KMS-11 (cell line): ENCODE results near the gene SERPINB6.

Source experiments
- H2AFZ ChIP-seq: fragments of 200-600 bp; sonication (generic); 2 replicates; pipeline ENCODE4 v1.6.1; 2016; ENCODE audit warnings: antibody characterized with exemption, mixed run types, low read depth
- H3K27ac ChIP-seq: fragments of 200-600 bp; sonication (generic); 2 replicates; pipeline ENCODE4 v1.6.1; 2016; ENCODE audit warnings: mild to moderate bottlenecking, mixed run types
- H3K27me3 ChIP-seq: fragments of 200-600 bp; sonication (generic); 2 replicates; pipeline ENCODE4 v1.6.1; 2017; ENCODE audit warnings: mild to moderate bottlenecking, low read depth, mixed run types, moderate library complexity; ENCODE audit not compliant: insufficient read depth
- H3K36me3 ChIP-seq: fragments of 200-600 bp; sonication (generic); 2 replicates; pipeline ENCODE4 v1.6.1; 2017; ENCODE audit warnings: mild to moderate bottlenecking, mixed run types; ENCODE audit not compliant: insufficient read depth
- H3K4me1 ChIP-seq: fragments of 200-600 bp; sonication (generic); 2 replicates; pipeline ENCODE4 v1.6.1; 2016; ENCODE audit warnings: mild to moderate bottlenecking, low read depth, mixed run types; ENCODE audit not compliant: poor library complexity, severe bottlenecking
- H3K4me2 ChIP-seq: fragments of 200-600 bp; sonication (generic); 2 replicates; pipeline ENCODE4 v1.7.0; 2016; ENCODE audit warnings: mild to moderate bottlenecking, mixed run types
- H3K4me3 ChIP-seq: fragments of 200-600 bp; sonication (generic); IDR thresholded peaks from 2 replicates; pipeline ENCODE4 v1.6.1; 2017; ENCODE audit warnings: low read depth, low read length, mixed read lengths; ENCODE audit not compliant: insufficient read depth
- H3K79me2 ChIP-seq: fragments of 200-600 bp; sonication (generic); 2 replicates; pipeline ENCODE4 v1.6.1; 2016; ENCODE audit warnings: low read depth, mixed run types; ENCODE audit not compliant: insufficient read depth
- H3K9ac ChIP-seq: fragments of 200-600 bp; sonication (generic); 2 replicates; pipeline ENCODE4 v1.6.1; 2016; ENCODE audit warnings: mild to moderate bottlenecking, mixed run types
- H4K20me1 ChIP-seq: fragments of 200-600 bp; sonication (generic); 2 replicates; pipeline ENCODE4 v1.6.1; 2016; ENCODE audit warnings: mild to moderate bottlenecking, mixed run types; ENCODE audit not compliant: insufficient read depth
- CTCF ChIP-seq: fragments of 200-600 bp; sonication (generic); conservative IDR thresholded peaks from 2 replicates; pipeline ENCODE4 v1.6.1; 2017; ENCODE audit warnings: low read depth, mild to moderate bottlenecking, antibody characterized with exemption, low read length, moderate library complexity, mixed read lengths

Gene SERPINB6

DNA sequence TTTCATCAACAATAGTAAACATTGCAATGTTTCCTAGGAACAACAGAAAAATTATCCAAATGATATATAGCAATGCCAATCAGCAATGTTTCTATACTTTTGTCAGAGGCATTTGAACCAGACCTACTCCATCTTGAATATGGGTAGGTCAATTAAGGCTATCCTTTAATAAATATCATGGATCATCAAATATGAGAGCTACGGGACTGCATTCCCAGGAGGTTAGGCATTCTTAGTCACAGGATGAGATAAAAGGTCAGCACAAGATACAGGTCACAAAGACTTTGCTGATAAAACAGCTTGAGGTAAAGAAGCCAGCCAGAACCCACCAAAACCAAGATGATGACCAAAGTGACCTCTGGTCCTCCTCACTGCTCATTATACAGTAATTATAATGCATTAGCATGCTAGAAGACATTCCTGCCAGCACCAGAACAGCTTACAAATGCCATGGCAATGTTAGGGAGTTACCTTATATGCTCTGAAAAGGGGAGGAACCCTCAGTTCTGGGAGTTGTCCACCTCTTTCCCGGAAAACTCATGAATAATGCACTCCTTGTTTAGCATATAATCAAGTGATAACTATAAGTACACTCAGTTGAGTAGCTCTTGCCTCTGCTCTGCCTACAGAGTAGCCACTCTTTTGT is 8.6 kb upstream of the SERPINB6 start:
- no peaks in the 10 kb centered on the region for H3K4me1 ChIP-seq
- H2AFZ ChIP-seq, result no peak overlapping the region
- H3K4me3 ChIP-seq, result no peak overlapping the region
- no peak overlapping the region for H3K4me2 ChIP-seq
- H3K79me2 ChIP-seq, result no peaks in the 10 kb centered on the region
- TF ChIP-seq CTCF, result no peak
- no peak overlapping the region for H3K9ac ChIP-seq
- H3K27ac ChIP-seq, result no peak overlapping the region
- H3K27me3 ChIP-seq, result no peaks in the 10 kb centered on the region
- H4K20me1 ChIP-seq, result no peaks in the 10 kb centered on the region
- no peaks in the 10 kb centered on the region for H3K36me3 ChIP-seq

DNA sequence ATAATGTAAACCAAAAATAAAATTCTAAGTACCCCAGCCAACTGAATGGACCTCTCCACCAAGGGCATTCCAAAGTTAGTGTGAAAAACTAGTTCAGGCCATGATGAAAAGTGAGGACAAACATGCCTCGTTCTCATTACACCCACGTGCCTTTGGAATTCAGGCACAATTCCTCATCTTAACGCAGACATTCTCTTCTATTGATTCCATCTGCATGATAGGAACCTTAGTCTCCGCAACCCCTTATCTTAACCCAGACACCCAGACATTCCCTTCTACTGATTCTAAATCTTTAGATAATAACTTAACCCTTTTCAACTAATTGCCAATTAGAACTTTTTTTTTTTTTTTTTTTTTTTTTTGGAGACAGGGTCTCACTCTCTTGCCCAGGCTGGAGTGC is 7.6 kb upstream of the SERPINB6 start:
- Histone ChIP-seq H3K27me3 (no peaks in the 10 kb centered on the region), H3K4me1 (no peaks in the 10 kb centered on the region), H3K36me3 (no peaks in the 10 kb centered on the region), H3K4me3 (no peak overlapping the region), H4K20me1 (no peaks in the 10 kb centered on the region), H3K9ac (no peak overlapping the region), H3K79me2 (no peaks in the 10 kb centered on the region), H3K4me2 (no peak overlapping the region), H2AFZ (no peak overlapping the region), H3K27ac (no peak overlapping the region)
- no peak for TF ChIP-seq CTCF

DNA sequence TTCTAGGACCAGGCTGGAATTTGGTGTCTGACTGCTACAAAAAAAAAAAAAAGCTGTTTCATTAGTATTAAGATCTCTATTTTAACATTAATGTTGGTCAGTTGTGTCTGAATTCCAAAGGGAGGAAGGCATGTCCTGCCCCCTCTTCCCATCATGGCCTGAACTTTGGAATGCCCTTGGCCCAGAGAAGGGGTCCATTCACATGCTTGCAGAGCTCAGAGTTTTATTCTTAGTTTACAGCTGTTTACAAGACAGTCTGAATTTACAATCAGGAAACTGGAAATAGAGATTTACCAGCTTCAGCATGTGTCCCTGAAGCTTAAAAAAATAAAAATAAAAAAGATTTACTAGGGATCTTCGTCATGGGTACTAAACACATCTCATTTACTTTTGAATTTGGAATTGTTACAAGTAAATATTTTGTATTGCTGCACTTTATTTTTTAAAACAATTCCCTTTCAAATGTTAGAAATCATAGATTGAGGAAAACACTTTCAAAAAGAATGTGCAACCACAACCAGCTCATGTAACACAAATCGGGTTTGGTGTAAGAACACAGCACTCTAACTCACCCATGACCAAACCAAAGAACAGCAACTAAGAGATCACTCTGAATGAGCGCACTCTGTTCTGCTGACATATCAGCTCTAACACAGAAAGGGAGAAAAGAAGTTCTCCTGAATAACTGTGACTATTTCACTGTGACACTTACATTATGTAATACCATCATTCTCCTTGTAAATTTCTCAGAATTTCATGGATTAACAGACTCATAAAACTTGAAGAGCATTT is 6.6 kb upstream of the SERPINB6 start:
- TF ChIP-seq CTCF, result no peak
- no peak overlapping the region for H3K27ac ChIP-seq
- no peak overlapping the region for H2AFZ ChIP-seq

GRCh38 chr6:2977290-2977689 is 5.9 kb upstream of the SERPINB6 start:
- H3K27me3 ChIP-seq, result no peaks in the 10 kb centered on the region
- H3K79me2 ChIP-seq, result no peaks in the 10 kb centered on the region
- H3K27ac ChIP-seq, result no peak overlapping the region
- H3K4me3 ChIP-seq, result no peak overlapping the region
- no peak overlapping the region for H3K9ac ChIP-seq
- H3K4me1 ChIP-seq, result no peaks in the 10 kb centered on the region
- no peaks in the 10 kb centered on the region for H4K20me1 ChIP-seq
- no peak for TF ChIP-seq CTCF
- H2AFZ ChIP-seq, result no peak overlapping the region
- no peak overlapping the region for H3K4me2 ChIP-seq
- no peaks in the 10 kb centered on the region for H3K36me3 ChIP-seq

More for the DNA sequence above, 6.6 kb upstream of the SERPINB6 start:
- H3K36me3 ChIP-seq, result no peaks in the 10 kb centered on the region
- H3K79me2 ChIP-seq, result no peaks in the 10 kb centered on the region
- H3K9ac ChIP-seq, result no peak overlapping the region
- no peaks in the 10 kb centered on the region for H4K20me1 ChIP-seq
- no peaks in the 10 kb centered on the region for H3K27me3 ChIP-seq
- no peaks in the 10 kb centered on the region for H3K4me1 ChIP-seq
- no peak overlapping the region for H3K4me2 ChIP-seq
- H3K4me3 ChIP-seq, result no peak overlapping the region
